A549 (cell line): ENCODE results near the gene WSCD2.

Experiments used
- HDAC2 ChIP-seq: fragments of 200-600 bp; sonication (generic); IDR thresholded peaks from 2 replicates; pipeline ENCODE4 v1.6.1; 2016
- HEYL ChIP-seq: fragments of 250-450 bp; sonication (Bioruptor Pico); IDR thresholded peaks from 2 replicates; pipeline ENCODE4 v1.8.0; 2021; ENCODE audit warnings: mild to moderate bottlenecking, moderate library complexity
- HOXB13 ChIP-seq: fragments of 250-450 bp; sonication (Bioruptor Pico); IDR thresholded peaks from 2 replicates; pipeline ENCODE4 v1.5.0; 2020; ENCODE audit warnings: low read depth, mild to moderate bottlenecking, moderate library complexity
- MAFK ChIP-seq: fragments of 450-650 bp; IDR thresholded peaks from 2 replicates; pipeline ENCODE4 v1.6.1; 2014; ENCODE audit not compliant: partially characterized antibody
- NPAS2 ChIP-seq: fragments of 250-450 bp; sonication (Bioruptor Pico); IDR thresholded peaks from 2 replicates; pipeline ENCODE4 v1.8.0; 2022; ENCODE audit warnings: mild to moderate bottlenecking, moderate library complexity, borderline replicate concordance
- POLR2A ChIP-seq: IDR thresholded peaks from 2 replicates; pipeline ENCODE4 v1.6.1; 2012; ENCODE audit warnings: mild to moderate bottlenecking, low read length
- RAD21 ChIP-seq, 2 experiments: fragments of >200 bp in 1 of 2; sonication (Bioruptor Twin) in 1 of 2; formaldehyde crosslinking in 1 of 2; IDR thresholded peaks in 1 of 2; conservative IDR thresholded peaks in 1 of 2; 2 replicates in 1 of 2; 3 replicates in 1 of 2; pipeline ENCODE4 v1.6.1; 2012 to 2018; ENCODE audit warnings: inconsistent platforms in 1 of 2
- USF2 ChIP-seq: fragments of 450-650 bp; IDR thresholded peaks from 2 replicates; pipeline ENCODE4 v1.6.1; 2014; ENCODE audit warnings: antibody characterized with exemption
- TF ChIP-seq, protein P1 (sequence below): fragments of >200 bp; sonication (Bioruptor Twin); formaldehyde crosslinking; IDR thresholded peaks from 3 replicates; pipeline ENCODE4 v1.5.1; 2016
- TF ChIP-seq, protein P2 (sequence below): fragments of >200 bp; sonication (Bioruptor Twin); formaldehyde crosslinking; IDR thresholded peaks from 3 replicates; pipeline ENCODE4 v1.6.1; 2016

- TF ChIP-seq, protein P1, sequence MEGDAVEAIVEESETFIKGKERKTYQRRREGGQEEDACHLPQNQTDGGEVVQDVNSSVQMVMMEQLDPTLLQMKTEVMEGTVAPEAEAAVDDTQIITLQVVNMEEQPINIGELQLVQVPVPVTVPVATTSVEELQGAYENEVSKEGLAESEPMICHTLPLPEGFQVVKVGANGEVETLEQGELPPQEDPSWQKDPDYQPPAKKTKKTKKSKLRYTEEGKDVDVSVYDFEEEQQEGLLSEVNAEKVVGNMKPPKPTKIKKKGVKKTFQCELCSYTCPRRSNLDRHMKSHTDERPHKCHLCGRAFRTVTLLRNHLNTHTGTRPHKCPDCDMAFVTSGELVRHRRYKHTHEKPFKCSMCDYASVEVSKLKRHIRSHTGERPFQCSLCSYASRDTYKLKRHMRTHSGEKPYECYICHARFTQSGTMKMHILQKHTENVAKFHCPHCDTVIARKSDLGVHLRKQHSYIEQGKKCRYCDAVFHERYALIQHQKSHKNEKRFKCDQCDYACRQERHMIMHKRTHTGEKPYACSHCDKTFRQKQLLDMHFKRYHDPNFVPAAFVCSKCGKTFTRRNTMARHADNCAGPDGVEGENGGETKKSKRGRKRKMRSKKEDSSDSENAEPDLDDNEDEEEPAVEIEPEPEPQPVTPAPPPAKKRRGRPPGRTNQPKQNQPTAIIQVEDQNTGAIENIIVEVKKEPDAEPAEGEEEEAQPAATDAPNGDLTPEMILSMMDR: no peak
- no peak for TF ChIP-seq POLR2A
- no peak for TF ChIP-seq NPAS2 (CRISPR knock-in tag)
- TF ChIP-seq, protein P2, sequence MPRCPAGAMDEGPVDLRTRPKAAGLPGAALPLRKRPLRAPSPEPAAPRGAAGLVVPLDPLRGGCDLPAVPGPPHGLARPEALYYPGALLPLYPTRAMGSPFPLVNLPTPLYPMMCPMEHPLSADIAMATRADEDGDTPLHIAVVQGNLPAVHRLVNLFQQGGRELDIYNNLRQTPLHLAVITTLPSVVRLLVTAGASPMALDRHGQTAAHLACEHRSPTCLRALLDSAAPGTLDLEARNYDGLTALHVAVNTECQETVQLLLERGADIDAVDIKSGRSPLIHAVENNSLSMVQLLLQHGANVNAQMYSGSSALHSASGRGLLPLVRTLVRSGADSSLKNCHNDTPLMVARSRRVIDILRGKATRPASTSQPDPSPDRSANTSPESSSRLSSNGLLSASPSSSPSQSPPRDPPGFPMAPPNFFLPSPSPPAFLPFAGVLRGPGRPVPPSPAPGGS: no peak
- no peak for TF ChIP-seq HDAC2
- no peak for TF ChIP-seq HEYL (CRISPR knock-in tag)
- no peak for TF ChIP-seq USF2
- no peak for TF ChIP-seq HOXB13
- TF ChIP-seq RAD21 (conservative IDR thresholded peaks at IDR 0.05 in 1 of 2, IDR thresholded peaks at IDR 0.05 in 1 of 2): no peak
- TF ChIP-seq MAFK: no peak
Measured at GRCh38 chr12:108205864-108206263, 76.8 kb downstream of the WSCD2 start.
